K562 (cell line): ENCODE measurements around the gene EFCC1. TPM values are rescaled to one million over a fixed set of nuclear protein-coding genes. Genes with fewer than 3 reads are reported as not detected.

Experiments used
- ATAC-seq: fragments of 200-7000 bp; cut with Tn5 transposase; 3 replicates; pipeline ENCODE4 v1.9.1; 2020; ENCODE audit warnings: moderate library complexity
- BruUV-seq: library from RNA; stranded (reverse); fragments of 400-500 nt; replicated peaks from 2 replicates; lab custom pipeline; 2021; lab: Mats Ljungman, UMichigan
- CTCF ChIA-PET: fragments of 300-600 bp; formaldehyde crosslinking; extraction: SDS; loops from one replicate; lab custom pipeline; 2021; ENCODE audit warnings: low intra/inter-chr PET ratio; lab: Yijun Ruan, JAX
- POLR2A ChIA-PET: fragments of 300-600, 350-650 bp; sonication (Branson Sonifier 250); formaldehyde crosslinking; extraction: SDS; loops from one replicate; lab custom pipeline; 2021; ENCODE audit warnings: antibody characterized with exemption, inconsistent platforms; lab: Yijun Ruan, JAX
- DNase-seq, 4 experiments: peaks; one replicate each; pipeline versions ENCODE4 v3.0.0 to v3.0.0-alpha.2; 2011 to 2018; ENCODE audit warnings: low spot score in 3 of 4, mixed read lengths in 3 of 4; ENCODE audit errors: extremely low read depth in 1 of 4
- FAIRE-seq: peaks from 2 replicates; lab custom pipeline; 2011; peaks lifted over from hg19 to GRCh38; lab: Jason Lieb, UNC
- H2AFZ ChIP-seq: 2 replicates; pipeline ENCODE4 v1.6.0; 2011; ENCODE audit warnings: low read depth, low read length, control low read depth, inconsistent platforms
- H3K27ac ChIP-seq: fragments of 200-600 bp; 3 replicates; pipeline ENCODE4 v1.8.0; 2011; ENCODE audit warnings: low read depth, mild to moderate bottlenecking, control low read depth, inconsistent platforms, low read length, moderate library complexity, mixed read lengths; ENCODE audit errors: extremely low read depth
- H3K27me3 ChIP-seq, 2 experiments: fragments of 300-600 bp in 1 of 2; 2 replicates in 1 of 2; 3 replicates in 1 of 2; pipeline versions ENCODE4 v1.6.0 to v1.8.0; 2011; ENCODE audit warnings: inconsistent platforms in 2 of 2, low read length in 2 of 2, mild to moderate bottlenecking in 1 of 2, mixed read lengths in 1 of 2, moderate library complexity in 1 of 2; ENCODE audit not compliant: control insufficient read depth in 2 of 2, insufficient read depth in 2 of 2
- H3K36me3 ChIP-seq: fragments of 300-600 bp; 3 replicates; pipeline ENCODE4 v1.8.0; 2011; ENCODE audit warnings: mild to moderate bottlenecking, low read length, inconsistent platforms; ENCODE audit not compliant: control insufficient read depth, insufficient read depth
- H3K4me1 ChIP-seq, 2 experiments: fragments of 200-600 bp in 1 of 2; replicated peaks in 1 of 2; 2 replicates in 1 of 2; 3 replicates in 1 of 2; pipeline versions ENCODE4 v1.5.1 to v1.8.0; 2011; ENCODE audit warnings: inconsistent platforms in 2 of 2, low read length in 2 of 2, mild to moderate bottlenecking in 1 of 2, mixed read lengths in 1 of 2, moderate library complexity in 1 of 2; ENCODE audit not compliant: control insufficient read depth in 2 of 2, insufficient read depth in 2 of 2
- H3K4me2 ChIP-seq: 2 replicates; pipeline ENCODE4 v1.6.1; 2011; ENCODE audit warnings: low read length, control low read depth, inconsistent platforms, mixed read lengths; ENCODE audit not compliant: insufficient read depth
- H3K4me3 ChIP-seq: fragments of 200-600 bp; sonication (generic), shearing (Covaris generic); 2 replicates; pipeline ENCODE4 v1.5.1; 2016; ENCODE audit warnings: control low read depth, inconsistent platforms
- H3K79me2 ChIP-seq: fragments of 200-600 bp; 3 replicates; pipeline ENCODE4 v1.8.0; 2011; ENCODE audit warnings: low read length, inconsistent platforms; ENCODE audit not compliant: control insufficient read depth, insufficient read depth
- H3K9ac ChIP-seq, 2 experiments: 2 replicates each; pipeline versions ENCODE4 v1.6.0 to v1.6.1; 2011; ENCODE audit warnings: low read depth in 2 of 2, low read length in 2 of 2, control low read depth in 1 of 2, inconsistent platforms in 1 of 2, mild to moderate bottlenecking in 1 of 2, mixed read lengths in 1 of 2; ENCODE audit not compliant: insufficient read depth in 1 of 2
- H3K9me1 ChIP-seq: one replicate; pipeline ENCODE4 v1.6.0; 2011; ENCODE audit warnings: inconsistent platforms, mild to moderate bottlenecking, low read length, moderate library complexity; ENCODE audit not compliant: control insufficient read depth, insufficient read depth
- H3K9me3 ChIP-seq: replicated peaks from 2 replicates; pipeline ENCODE4 v1.5.1; 2011; ENCODE audit warnings: low read depth, low read length, inconsistent platforms; ENCODE audit not compliant: control insufficient read depth, insufficient read depth
- H4K20me1 ChIP-seq: replicated peaks from 2 replicates; pipeline ENCODE4 v1.6.1; 2011; ENCODE audit warnings: low read length, inconsistent platforms, mixed read lengths; ENCODE audit not compliant: control insufficient read depth, insufficient read depth
- ETV1 ChIP-seq: fragments of 450-650 bp; conservative IDR thresholded peaks from 2 replicates; pipeline ENCODE4 v1.6.1; 2016; ENCODE audit warnings: missing genetic modification characterization, control low read depth, low read depth, missing compliant biosample characterization
- GATAD2A ChIP-seq: fragments of 450-650 bp; IDR thresholded peaks from 2 replicates; pipeline ENCODE4 v1.6.1; 2017
- KDM4B ChIP-seq, 2 experiments: fragments of 450-650 bp in 1 of 2; sonication (generic) in 1 of 2; IDR thresholded peaks; 2 replicates each; pipeline ENCODE4 v1.6.1; 2016 to 2017; ENCODE audit warnings: borderline replicate concordance in 2 of 2, antibody characterized with exemption in 1 of 2, low read depth in 1 of 2, mild to moderate bottlenecking in 1 of 2
- THRB ChIP-seq: fragments of 450-650 bp; formaldehyde crosslinking; conservative IDR thresholded peaks from 2 replicates; pipeline ENCODE4 v1.4.0; 2022; ENCODE audit warnings: mild to moderate bottlenecking, missing genetic modification characterization
- ZNF134 ChIP-seq: fragments of 250-450 bp; sonication (Bioruptor Pico); conservative IDR thresholded peaks from 2 replicates; pipeline ENCODE4 v1.4.0; 2020
- WGBS: fragments of 100-300 bp; shearing (Covaris generic); methylation state at CpG from one replicate; pipeline ENCODE4 v1.1.6; 2016; ENCODE audit warnings: low coverage, mixed read lengths; ENCODE audit not compliant: insufficient coverage; ENCODE audit errors: missing lambda C conversion rate; 5-methylcytosine and 5-hydroxymethylcytosine counted together
- in situ Hi-C: fragments of 300-500 bp; cut with MboI; formaldehyde crosslinking; loops from 4 replicates; pipeline ENCODE4 v1.15.0; 2018; ENCODE audit warnings: inconsistent platforms, mixed read lengths
- intact Hi-C: fragments of 100-400 bp; cut with micrococcal nuclease; formaldehyde crosslinking; loops from 2 replicates; pipeline ENCODE4 v1.14.2; 2022
- polyA plus RNA-seq, 8 experiments: library from polyadenylated mRNA; depleted of rRNA in 4 of 8; stranded (reverse) in 5 of 8; unstranded in 3 of 8; fragments of >200 nt; fragmentation: Nextera tagmentation in 2 of 8; fragmentation: Illumina TruSeq in 1 of 8; extraction: Ambion mirVana in 2 of 8; extraction: Trizol in 1 of 8; gene quantifications; 2 replicates each; pipeline versions ENCODE4 v1.2.1 to v1.2.3, GENCODE V29; 2011 to 2014; ENCODE audit warnings: inconsistent platforms in 1 of 8, missing spikeins in 1 of 8
- total RNA-seq, 7 experiments: library from RNA; depleted of rRNA in 6 of 7; stranded (reverse); fragments of >200 nt in 6 of 7; fragmentation: Illumina TruSeq in 2 of 7; extraction: Trizol in 2 of 7; gene quantifications; 2 replicates each; pipeline versions ENCODE4 v1.2.1 to v1.2.3, GENCODE V29; 2011 to 2021; ENCODE audit warnings: low replicate concordance in 1 of 7
- TF ChIP-seq, protein P1 (sequence below): sonication (generic); formaldehyde crosslinking; IDR thresholded peaks from 2 replicates; pipeline ENCODE4 v1.5.0; 2020; ENCODE audit warnings: missing genetic modification reagents

Gene EFCC1
- total and polyA plus RNA-seq, 9 of the 15 experiments (the other 6 are each of a cell fraction or from before 2014, with no cell fraction given) = not detected

DNA sequence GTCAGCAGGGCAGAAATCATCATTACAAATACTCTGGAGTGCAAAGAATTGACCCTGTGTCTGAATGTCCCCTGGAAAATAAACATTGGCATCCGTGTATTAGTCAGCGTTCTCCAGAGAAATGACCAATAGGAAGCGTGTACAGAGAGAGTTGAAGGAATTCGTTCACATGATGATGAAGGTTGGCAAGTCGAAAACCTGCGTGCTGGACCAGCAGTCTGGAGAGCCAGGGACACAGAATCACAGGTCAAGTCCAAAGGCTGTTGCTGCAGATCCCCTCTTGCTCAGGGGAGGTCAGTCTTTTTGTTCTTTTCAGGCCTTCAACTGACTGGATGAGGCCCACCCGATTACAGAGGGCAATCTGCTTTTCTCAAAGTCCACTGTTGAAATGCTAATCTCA lies 76.1 kb downstream of the EFCC1 start:
- Histone ChIP-seq H3K79me2 (no peaks in the 10 kb centered on the region), H3K27me3 (no peaks in the 10 kb centered on the region), H3K9ac (no peak overlapping the region), H3K4me3 (no peak overlapping the region), H3K4me2 (no peak overlapping the region), H3K36me3 (no peaks in the 10 kb centered on the region), H3K9me1 (no peaks in the 10 kb centered on the region), H3K4me1 (peaks cover 0 to 6% of the 10 kb centered on the region in 2 experiments; a peak in 3 of 5 replicates), H3K9me3 (no peaks in the 10 kb centered on the region), H3K27ac (no peak overlapping the region), H4K20me1 (no peaks in the 10 kb centered on the region), H2AFZ (no peak overlapping the region)
- 38% methylated on average over 7 of the region's 7 CpGs for WGBS
- POLR2A ChIA-PET = no interaction called here
- FAIRE-seq (no peak), ATAC-seq (no peak), DNase-seq (no peak)
- intact Hi-C loops (no loop called here), in situ Hi-C loops (no loop called here)
- BruUV-seq = no TSS peak
- TF ChIP-seq THRB (CRISPR knock-in tag) (no peak), GATAD2A (no peak), ZNF134 (CRISPR knock-in tag) (peak; percentile 84)
- CTCF ChIA-PET = no interaction called here

- no peak for ATAC-seq
- no peak overlapping the region for H3K27ac ChIP-seq
- DNase-seq = no peak
- ChIA-PET CTCF (no interaction called here), POLR2A (no interaction called here)
- no peak for TF ChIP-seq ETV1 (tag)
- no peak for TF ChIP-seq KDM4B (IDR thresholded peaks at IDR 0.05; ENCODE audit: borderline replicate concordance in 2 of 2, low read depth in 1 of 2)
- TF ChIP-seq, protein P1, sequence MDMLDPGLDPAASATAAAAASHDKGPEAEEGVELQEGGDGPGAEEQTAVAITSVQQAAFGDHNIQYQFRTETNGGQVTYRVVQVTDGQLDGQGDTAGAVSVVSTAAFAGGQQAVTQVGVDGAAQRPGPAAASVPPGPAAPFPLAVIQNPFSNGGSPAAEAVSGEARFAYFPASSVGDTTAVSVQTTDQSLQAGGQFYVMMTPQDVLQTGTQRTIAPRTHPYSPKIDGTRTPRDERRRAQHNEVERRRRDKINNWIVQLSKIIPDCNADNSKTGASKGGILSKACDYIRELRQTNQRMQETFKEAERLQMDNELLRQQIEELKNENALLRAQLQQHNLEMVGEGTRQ = peak; percentile 32; the same call in 1 of the 2 replicates
- intact Hi-C loops (no loop called here), in situ Hi-C loops (no loop called here)
- no TSS peak for BruUV-seq
- H3K9me3 ChIP-seq = no peaks in the 10 kb centered on the region
- peaks cover 0 to 6% of the 10 kb centered on the region in 2 experiments; a peak in 3 of 5 replicates for H3K4me1 ChIP-seq
- no peaks in the 10 kb centered on the region for H3K36me3 ChIP-seq
- no peak overlapping the region for H3K4me3 ChIP-seq
- H3K9ac ChIP-seq = no peak overlapping the region
- no peaks in the 10 kb centered on the region for H3K27me3 ChIP-seq
- no peak for FAIRE-seq
- no peak overlapping the region for H2AFZ ChIP-seq
- H3K9me1 ChIP-seq = no peaks in the 10 kb centered on the region
- 62% methylated on average over 6 of the region's 8 CpGs for WGBS
- no peak overlapping the region for H3K4me2 ChIP-seq
- no peaks in the 10 kb centered on the region for H3K79me2 ChIP-seq
- no peaks in the 10 kb centered on the region for H4K20me1 ChIP-seq
Measured at GRCh38 chr3:129078510-129078909, 77.4 kb downstream of the EFCC1 start.
